Neutrophil (primary cell): ENCODE data around the gene BCAS4.

Experiments used
- H3K27ac ChIP-seq: fragments of 200-600 bp; sonication (generic); 2 replicates; pipeline ENCODE4 v1.5.1; 2016; ENCODE audit warnings: mild to moderate bottlenecking, moderate library complexity
- H3K27me3 ChIP-seq: fragments of 200-600 bp; sonication (generic); 2 replicates; pipeline ENCODE4 v1.6.0; 2016; ENCODE audit warnings: mild to moderate bottlenecking
- H3K36me3 ChIP-seq: fragments of 200-600 bp; sonication (generic); 2 replicates; pipeline ENCODE4 v1.5.1; 2017
- H3K4me1 ChIP-seq, 2 experiments: fragments of 200-600 bp in 1 of 2; sonication (generic) in 1 of 2; 1 replicate in 1 of 2; 2 replicates in 1 of 2; pipeline versions ENCODE4 v1.5.1 to v1.6.1; 2013 to 2016; ENCODE audit warnings: low read depth in 1 of 2, low read length in 1 of 2, mild to moderate bottlenecking in 1 of 2, moderate library complexity in 1 of 2; ENCODE audit not compliant: control insufficient read depth in 1 of 2, insufficient read depth in 1 of 2
- H3K4me3 ChIP-seq, 2 experiments: fragments of 200-600 bp in 1 of 2; sonication (generic) in 1 of 2; 1 replicate in 1 of 2; 2 replicates in 1 of 2; pipeline ENCODE4 v1.5.1; 2013 to 2016; ENCODE audit warnings: low read depth in 1 of 2, low read length in 1 of 2, mild to moderate bottlenecking in 1 of 2, moderate library complexity in 1 of 2
- H3K9me3 ChIP-seq: fragments of 200-600 bp; sonication (generic); 2 replicates; pipeline ENCODE4 v1.5.1; 2016
- TF ChIP-seq, protein P1 (sequence below): fragments of 200-600 bp; sonication (generic); IDR thresholded peaks from 2 replicates; pipeline ENCODE4 v1.5.1; 2016; ENCODE audit warnings: antibody characterized with exemption

The BCAS4 gene

GRCh38 chr20:50753152-50753551, 41.7 kb upstream of the BCAS4 start:
- H3K4me1 ChIP-seq, result no peaks in the 10 kb centered on the region
- peaks cover 15% of the 10 kb centered on the region for H3K36me3 ChIP-seq
- H3K9me3 ChIP-seq, result no peaks in the 10 kb centered on the region
- TF ChIP-seq, protein P1, sequence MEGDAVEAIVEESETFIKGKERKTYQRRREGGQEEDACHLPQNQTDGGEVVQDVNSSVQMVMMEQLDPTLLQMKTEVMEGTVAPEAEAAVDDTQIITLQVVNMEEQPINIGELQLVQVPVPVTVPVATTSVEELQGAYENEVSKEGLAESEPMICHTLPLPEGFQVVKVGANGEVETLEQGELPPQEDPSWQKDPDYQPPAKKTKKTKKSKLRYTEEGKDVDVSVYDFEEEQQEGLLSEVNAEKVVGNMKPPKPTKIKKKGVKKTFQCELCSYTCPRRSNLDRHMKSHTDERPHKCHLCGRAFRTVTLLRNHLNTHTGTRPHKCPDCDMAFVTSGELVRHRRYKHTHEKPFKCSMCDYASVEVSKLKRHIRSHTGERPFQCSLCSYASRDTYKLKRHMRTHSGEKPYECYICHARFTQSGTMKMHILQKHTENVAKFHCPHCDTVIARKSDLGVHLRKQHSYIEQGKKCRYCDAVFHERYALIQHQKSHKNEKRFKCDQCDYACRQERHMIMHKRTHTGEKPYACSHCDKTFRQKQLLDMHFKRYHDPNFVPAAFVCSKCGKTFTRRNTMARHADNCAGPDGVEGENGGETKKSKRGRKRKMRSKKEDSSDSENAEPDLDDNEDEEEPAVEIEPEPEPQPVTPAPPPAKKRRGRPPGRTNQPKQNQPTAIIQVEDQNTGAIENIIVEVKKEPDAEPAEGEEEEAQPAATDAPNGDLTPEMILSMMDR, result no peak
- no peak overlapping the region for H3K4me3 ChIP-seq
- no peak overlapping the region for H3K27ac ChIP-seq
- no peaks in the 10 kb centered on the region for H3K27me3 ChIP-seq

DNA sequence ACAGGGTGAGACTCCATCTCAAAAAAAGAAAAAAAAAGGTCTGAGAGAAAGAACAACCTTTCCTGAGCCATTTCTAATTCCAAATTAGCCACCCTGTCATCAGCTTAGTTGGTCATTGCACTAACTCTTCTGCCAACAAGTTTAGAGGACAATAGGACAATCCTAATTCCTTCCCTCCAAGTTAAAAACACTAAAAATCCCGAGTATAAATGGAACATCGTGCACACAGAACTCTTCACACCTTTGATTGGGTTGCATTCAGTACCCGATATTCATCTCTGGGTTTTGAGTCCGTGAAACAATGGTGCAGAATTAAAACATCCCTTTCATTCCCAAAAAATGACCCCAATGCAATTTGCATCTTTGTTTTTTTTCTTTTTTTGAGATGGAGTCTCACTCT, 40.4 kb upstream of the BCAS4 start:
- no peak overlapping the region for H3K27ac ChIP-seq
- no peak overlapping the region for H3K4me3 ChIP-seq
- peaks cover 11% of the 10 kb centered on the region for H3K36me3 ChIP-seq
- TF ChIP-seq, protein P1, result no peak
- no peaks in the 10 kb centered on the region for H3K4me1 ChIP-seq
- H3K27me3 ChIP-seq, result no peaks in the 10 kb centered on the region
- no peaks in the 10 kb centered on the region for H3K9me3 ChIP-seq

DNA sequence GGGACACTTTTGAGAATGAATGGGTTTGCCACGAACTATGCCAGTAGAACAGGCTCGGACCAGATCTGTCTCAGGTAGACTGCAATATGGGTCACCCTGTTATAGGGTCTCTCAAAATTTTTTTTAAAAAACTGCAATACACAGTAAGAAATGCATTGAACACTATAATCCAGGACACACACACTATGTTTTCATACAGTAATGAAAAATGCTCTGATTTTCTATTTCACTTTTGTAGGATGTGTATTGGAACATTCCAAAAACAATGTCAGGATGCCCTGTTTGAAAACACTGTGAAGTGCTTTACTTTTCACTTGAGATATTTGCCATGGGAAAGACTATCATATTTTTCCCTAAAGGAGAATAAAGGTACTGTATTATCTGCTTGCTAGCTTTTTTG, 38.4 kb upstream of the BCAS4 start:
- Histone ChIP-seq H3K36me3 (no peaks in the 10 kb centered on the region), H3K4me1 (no peaks in the 10 kb centered on the region), H3K27ac (no peak overlapping the region), H3K9me3 (no peaks in the 10 kb centered on the region), H3K4me3 (no peak overlapping the region), H3K27me3 (no peaks in the 10 kb centered on the region)
- TF ChIP-seq, protein P1, result no peak

- Histone ChIP-seq H3K27ac (no peak overlapping the region), H3K36me3 (no peaks in the 10 kb centered on the region), H3K4me1 (no peaks in the 10 kb centered on the region), H3K27me3 (no peaks in the 10 kb centered on the region), H3K4me3 (no peak overlapping the region), H3K9me3 (no peaks in the 10 kb centered on the region)
- TF ChIP-seq, protein P1, result no peak
These were observed 36.4 kb upstream of the BCAS4 start for GRCh38 chr20:50758469-50758868.

GRCh38 chr20:50758992-50759391, 35.9 kb upstream of the BCAS4 start:
- Histone ChIP-seq H3K27me3 (no peaks in the 10 kb centered on the region), H3K9me3 (no peaks in the 10 kb centered on the region), H3K4me1 (no peaks in the 10 kb centered on the region), H3K36me3 (no peaks in the 10 kb centered on the region), H3K4me3 (no peak overlapping the region), H3K27ac (no peak overlapping the region)
- TF ChIP-seq, protein P1, result no peak

DNA sequence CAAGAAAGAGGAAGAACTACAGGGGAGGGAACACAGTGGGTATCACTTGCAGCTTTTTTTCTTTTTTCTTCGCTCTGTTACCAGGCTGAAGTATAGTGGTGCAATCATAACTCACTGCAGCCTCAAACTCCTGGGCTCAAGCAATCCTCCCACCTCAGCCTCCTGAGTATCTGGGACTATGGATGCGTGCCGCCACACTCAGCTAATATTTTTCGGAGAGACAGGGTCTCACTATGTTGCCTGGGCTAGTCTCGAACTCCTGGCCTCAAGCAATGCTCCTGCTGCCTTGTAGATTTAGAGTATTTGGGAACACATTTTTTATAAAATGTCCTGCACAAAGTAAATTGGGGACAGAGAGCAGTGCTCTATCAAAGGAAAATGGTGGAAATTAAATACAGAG, 35.2 kb upstream of the BCAS4 start:
- Histone ChIP-seq H3K27me3 (no peaks in the 10 kb centered on the region), H3K36me3 (no peaks in the 10 kb centered on the region), H3K9me3 (no peaks in the 10 kb centered on the region), H3K27ac (no peak overlapping the region), H3K4me1 (no peaks in the 10 kb centered on the region), H3K4me3 (no peak overlapping the region)
- TF ChIP-seq, protein P1, result no peak
